GM23248 (cell line): ENCODE results near the gene WBP1.
"Not testable (repeated sequence)": the region's sequence is repeated elsewhere in the genome, so short reads cannot be mapped to it uniquely, and the experiment has no call there.

Experiments used
- EZH2 ChIP-seq: fragments of 200-600 bp; sonication (generic); IDR thresholded peaks from 2 replicates; pipeline ENCODE4 v1.6.1; 2018; ENCODE audit warnings: antibody characterized with exemption, mild to moderate bottlenecking; ENCODE audit not compliant: insufficient read depth, poor library complexity, severe bottlenecking
- EZH2phosphoT487 ChIP-seq: fragments of 200-600 bp; sonication (generic); IDR thresholded peaks from 2 replicates; pipeline ENCODE4 v1.6.1; 2018; ENCODE audit warnings: antibody characterized with exemption, moderate library complexity, mild to moderate bottlenecking, low read depth; ENCODE audit not compliant: insufficient read depth

DNA sequence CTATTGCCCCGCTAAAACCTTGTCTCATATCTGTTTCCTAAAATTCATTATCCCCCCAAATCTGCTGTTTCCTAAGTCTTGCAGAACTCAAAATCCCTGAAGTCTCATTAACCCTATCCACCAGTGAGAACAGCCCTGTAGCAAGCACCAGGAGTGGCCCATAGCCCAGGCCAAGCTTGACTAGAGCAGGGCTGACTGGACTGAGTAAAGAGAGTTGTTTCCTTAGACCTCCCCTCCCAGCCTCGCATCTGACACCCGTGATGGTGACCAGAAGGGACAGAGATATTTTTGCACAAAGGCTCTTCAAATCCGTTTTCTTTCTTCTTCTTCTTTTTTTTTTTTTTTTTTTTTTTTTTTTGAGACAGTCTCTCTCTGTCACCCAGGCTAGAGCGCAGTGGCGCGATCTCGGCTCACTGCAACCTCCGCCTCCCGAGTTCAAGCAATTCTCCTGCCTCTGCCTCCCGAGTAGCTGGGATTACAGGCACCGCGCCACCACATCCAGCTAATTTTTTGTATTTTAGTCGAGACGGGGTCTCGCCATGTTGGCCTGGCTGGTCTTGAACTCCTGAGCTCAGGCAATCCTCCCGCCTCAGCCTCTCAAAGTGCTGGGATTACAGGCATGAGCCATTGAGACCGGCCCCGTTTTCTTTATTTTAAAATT, 37.7 kb upstream of the WBP1 start:
- not testable (repeated sequence) for TF ChIP-seq EZH2, EZH2phosphoT487
